ENCODE measurements around the gene NPM1. TPM values are rescaled to one million over a fixed set of nuclear protein-coding genes. Genes with fewer than 3 reads are reported as not detected.

NPM1 gene
- total and polyA plus RNA-seq, 10 donors, result 441 to 2,472 (median 624) TPM

DNA sequence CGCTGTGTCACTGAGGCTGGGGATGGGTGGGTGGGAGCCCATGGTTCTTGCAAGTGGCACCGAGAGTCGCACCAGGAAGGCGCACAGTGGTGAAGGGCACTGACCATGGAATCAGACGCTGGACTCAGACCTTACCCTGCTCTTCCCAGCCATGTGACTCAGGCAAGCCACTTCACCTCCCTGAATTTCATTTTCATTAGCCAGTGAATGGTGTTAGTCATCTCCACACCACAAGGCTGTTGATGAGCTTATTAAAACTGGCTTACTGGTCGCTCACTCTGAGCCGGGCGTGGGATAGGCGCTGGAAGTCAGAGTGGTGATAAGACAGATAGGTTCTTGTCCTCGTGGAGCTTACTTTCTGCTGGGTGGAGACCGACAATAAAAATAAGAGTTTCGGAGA is 56.9 kb downstream of the NPM1 start:
- WGBS, 5 donors, result 90 to 96% (median 92%) methylated on average over 12 of the region's 12 CpGs
- no peaks in the 10 kb centered on the region for H3K4me1 ChIP-seq
- no peaks in the 10 kb centered on the region for H3K36me3 ChIP-seq
- no peaks in the 10 kb centered on the region for H3K9me3 ChIP-seq
- TF ChIP-seq POLR2AphosphoS5 (IDR thresholded peaks at IDR 0.05) (no peak), POLR2A (IDR thresholded peaks at IDR 0.05) (no peak)
- TF ChIP-seq, protein P1, sequence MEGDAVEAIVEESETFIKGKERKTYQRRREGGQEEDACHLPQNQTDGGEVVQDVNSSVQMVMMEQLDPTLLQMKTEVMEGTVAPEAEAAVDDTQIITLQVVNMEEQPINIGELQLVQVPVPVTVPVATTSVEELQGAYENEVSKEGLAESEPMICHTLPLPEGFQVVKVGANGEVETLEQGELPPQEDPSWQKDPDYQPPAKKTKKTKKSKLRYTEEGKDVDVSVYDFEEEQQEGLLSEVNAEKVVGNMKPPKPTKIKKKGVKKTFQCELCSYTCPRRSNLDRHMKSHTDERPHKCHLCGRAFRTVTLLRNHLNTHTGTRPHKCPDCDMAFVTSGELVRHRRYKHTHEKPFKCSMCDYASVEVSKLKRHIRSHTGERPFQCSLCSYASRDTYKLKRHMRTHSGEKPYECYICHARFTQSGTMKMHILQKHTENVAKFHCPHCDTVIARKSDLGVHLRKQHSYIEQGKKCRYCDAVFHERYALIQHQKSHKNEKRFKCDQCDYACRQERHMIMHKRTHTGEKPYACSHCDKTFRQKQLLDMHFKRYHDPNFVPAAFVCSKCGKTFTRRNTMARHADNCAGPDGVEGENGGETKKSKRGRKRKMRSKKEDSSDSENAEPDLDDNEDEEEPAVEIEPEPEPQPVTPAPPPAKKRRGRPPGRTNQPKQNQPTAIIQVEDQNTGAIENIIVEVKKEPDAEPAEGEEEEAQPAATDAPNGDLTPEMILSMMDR (IDR thresholded peaks at IDR 0.05 in 8 of 11, conservative IDR thresholded peaks at IDR 0.05 in 3 of 11), result no peak
- H3K4me3 ChIP-seq, result no peak overlapping the region
- no peak overlapping the region for H3K27ac ChIP-seq
- peaks cover 0 to 8% (median 0%) of the 10 kb centered on the region in 7 donors for H3K27me3 ChIP-seq (replicated peaks in 1 of 7)
- intact Hi-C loops (cut with DNase I; ENCODE audit: low total_unique reads), result no loop called here
- DNase-seq, result no peak

DNA sequence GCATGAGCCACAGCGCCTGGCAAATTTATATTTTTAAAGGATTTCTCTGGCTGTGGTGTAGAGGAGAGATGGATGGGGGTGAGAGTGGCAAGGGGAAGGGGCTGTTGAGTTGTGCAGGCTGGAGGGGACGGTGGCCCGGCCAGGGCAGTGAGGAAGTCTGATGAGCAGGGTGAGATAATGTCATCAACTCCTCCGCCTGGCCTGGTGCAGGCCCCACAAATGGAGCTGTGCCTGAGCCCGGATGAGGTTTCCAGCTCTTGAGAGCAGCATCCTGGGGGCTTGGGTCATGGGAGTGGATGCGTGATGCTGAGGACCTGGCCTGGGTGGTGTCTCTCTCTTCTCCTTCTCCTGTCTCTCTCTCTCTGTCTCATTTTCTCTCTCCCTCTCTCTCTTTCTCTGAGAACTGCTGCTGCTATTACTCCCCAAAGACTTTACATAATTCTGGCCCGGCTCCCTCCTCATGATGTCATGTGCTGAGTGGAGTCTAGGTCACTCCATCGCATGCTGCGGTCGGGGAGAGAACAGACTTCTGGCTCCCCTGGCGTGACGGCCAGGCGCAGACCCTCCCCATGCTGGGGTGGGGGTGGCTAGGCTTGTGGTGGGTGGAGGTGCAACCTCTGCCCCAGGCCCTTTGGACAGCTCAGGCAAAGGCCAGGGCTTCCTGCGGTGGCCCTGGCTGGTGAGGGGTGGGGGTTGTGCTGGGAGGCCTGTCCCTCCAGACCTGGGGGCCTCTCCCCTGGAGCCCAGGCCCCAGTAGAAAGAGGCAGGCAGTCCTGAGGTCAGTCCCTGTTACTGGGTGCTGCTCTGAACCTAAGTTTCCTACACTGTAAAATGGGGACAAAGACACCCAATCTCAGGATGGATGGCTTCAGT is 58.2 kb downstream of the NPM1 start:
- H3K9me3 ChIP-seq, result no peaks in the 10 kb centered on the region
- no peak for DNase-seq
- no peaks in the 10 kb centered on the region for H3K36me3 ChIP-seq
- WGBS, 5 donors, result 82 to 93% (median 86%) methylated on average over 11 to 14 of the region's 14 CpGs
- H3K4me1 ChIP-seq, result peaks cover 0 to 8% (median 5%) of the 10 kb centered on the region in 6 donors
- H3K27me3 ChIP-seq (replicated peaks in 1 of 7), result peaks cover 0 to 20% (median 9%) of the 10 kb centered on the region in 7 donors
- intact Hi-C loops (cut with DNase I; ENCODE audit: low total_unique reads), result no loop called here
- TF ChIP-seq, protein P1 (IDR thresholded peaks at IDR 0.05 in 8 of 11, conservative IDR thresholded peaks at IDR 0.05 in 3 of 11), result no peak
- TF ChIP-seq POLR2AphosphoS5 (IDR thresholded peaks at IDR 0.05), result no peak
- no peak for TF ChIP-seq POLR2A (IDR thresholded peaks at IDR 0.05)
- no peak overlapping the region for H3K4me3 ChIP-seq
- H3K27ac ChIP-seq, result no peak overlapping the region

DNA sequence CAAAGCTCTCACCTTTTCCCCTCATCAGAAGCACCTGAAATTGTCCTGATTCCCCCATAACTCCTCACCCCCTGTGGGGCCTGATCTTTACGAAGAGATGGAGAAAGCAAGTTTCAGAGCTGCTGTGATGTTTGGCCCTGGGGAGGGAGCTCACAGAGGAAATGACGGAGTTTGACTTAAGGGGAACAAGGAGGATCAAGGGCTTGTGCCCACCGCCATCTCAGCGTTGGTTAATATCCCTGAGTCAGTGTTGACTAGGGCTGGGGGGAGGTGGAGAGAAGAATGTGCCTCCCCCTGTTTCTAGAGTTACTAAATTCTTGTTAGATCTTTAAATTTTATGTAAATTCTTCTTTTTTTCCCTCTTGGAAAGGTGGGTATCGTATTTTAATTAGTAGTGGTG is 59.6 kb downstream of the NPM1 start:
- H3K4me1 ChIP-seq, result peaks cover 0 to 17% (median 9%) of the 10 kb centered on the region in 6 donors
- WGBS, 5 donors, result 68 to 91% (median 79%) methylated on average over 5 of the region's 5 CpGs
- no peaks in the 10 kb centered on the region for H3K9me3 ChIP-seq
- peaks cover 0 to 34% (median 17%) of the 10 kb centered on the region in 7 donors for H3K27me3 ChIP-seq (replicated peaks in 1 of 7)
- no peak overlapping the region for H3K4me3 ChIP-seq
- no peak overlapping the region for H3K27ac ChIP-seq
- no peak for DNase-seq
- intact Hi-C loops (cut with DNase I; ENCODE audit: low total_unique reads), result no loop called here
- H3K36me3 ChIP-seq, result no peaks in the 10 kb centered on the region
- TF ChIP-seq, protein P1 (IDR thresholded peaks at IDR 0.05 in 8 of 11, conservative IDR thresholded peaks at IDR 0.05 in 3 of 11), result no peak
- TF ChIP-seq POLR2AphosphoS5 (IDR thresholded peaks at IDR 0.05) (no peak), POLR2A (IDR thresholded peaks at IDR 0.05) (no peak)

DNA sequence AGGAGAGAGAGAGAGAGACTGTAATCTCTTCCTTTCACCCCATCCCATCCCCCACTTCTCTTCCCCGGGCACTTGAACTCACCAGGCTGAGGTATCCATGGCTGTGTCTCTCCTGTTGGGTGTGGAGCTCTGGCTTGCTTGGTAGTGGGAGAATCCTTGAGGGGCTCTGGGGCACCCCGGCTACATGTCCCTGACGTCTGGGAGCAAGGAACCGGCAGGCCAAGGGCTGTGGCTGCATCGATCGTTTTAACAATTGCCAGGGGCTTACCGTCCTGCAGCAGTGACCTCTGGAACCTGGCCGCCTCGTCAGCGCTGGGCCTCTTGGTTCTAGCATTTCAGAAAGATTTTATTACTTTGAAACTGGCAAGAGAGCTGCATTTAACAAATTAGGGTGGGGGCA is 61.8 kb downstream of the NPM1 start:
- Histone ChIP-seq H3K4me1 (peaks cover 0 to 17% (median 9%) of the 10 kb centered on the region in 6 donors), H3K9me3 (no peaks in the 10 kb centered on the region), H3K27ac (no peak overlapping the region), H3K36me3 (no peaks in the 10 kb centered on the region), H3K27me3 (replicated peaks in 1 of 7) (peaks cover 0 to 54% (median 18%) of the 10 kb centered on the region in 7 donors), H3K4me3 (no peak overlapping the region)
- intact Hi-C loops (cut with DNase I; ENCODE audit: low total_unique reads), result no loop called here
- TF ChIP-seq, protein P1 (IDR thresholded peaks at IDR 0.05 in 8 of 11, conservative IDR thresholded peaks at IDR 0.05 in 3 of 11), result no peak
- TF ChIP-seq POLR2A (IDR thresholded peaks at IDR 0.05) (no peak), POLR2AphosphoS5 (IDR thresholded peaks at IDR 0.05) (no peak)
- DNase-seq, result no peak
- 83 to 92% (median 90%) methylated on average over 10 of the region's 10 CpGs for WGBS, 5 donors

All from spleen (tissue), 11 donors.